Caco-2 (cell line): Measurements from ENCODE around the gene IGFBP2. TPM values are rescaled to one million over a fixed set of nuclear protein-coding genes. Genes with fewer than 3 reads are reported as not detected.

Experiments used
- BruUV-seq: library from RNA; stranded (reverse); fragments of 400-500 nt; replicated peaks from 2 replicates; lab custom pipeline; 2021; lab: Mats Ljungman, UMichigan
- CTCF ChIA-PET: fragments of 300-600 bp; sonication (Branson Sonifier 250); formaldehyde crosslinking; loops from one replicate; lab custom pipeline; 2022; ENCODE audit warnings: antibody characterized with exemption; lab: Charles Lee
- POLR2A ChIA-PET: fragments of 300-600 bp; sonication (Branson Sonifier 250); formaldehyde crosslinking; loops from one replicate; lab custom pipeline; 2022; ENCODE audit warnings: antibody characterized with exemption; lab: Charles Lee
- DNase-seq, 2 experiments: peaks; one replicate each; pipeline versions ENCODE4 v3.0.0 to v3.0.0-alpha.2; 2020 to 2022
- H3K27me3 ChIP-seq: replicated peaks from 2 replicates; pipeline ENCODE4 v1.6.0; 2011; ENCODE audit warnings: low read length; ENCODE audit not compliant: control insufficient read depth, insufficient read depth
- H3K36me3 ChIP-seq: 2 replicates; pipeline ENCODE4 v1.5.1; 2011; ENCODE audit warnings: low read length; ENCODE audit not compliant: control insufficient read depth, insufficient read depth
- H3K4me1 ChIP-seq: fragments of 250-450 bp; sonication (Bioruptor Pico); 2 replicates; pipeline ENCODE4 v1.5.1; 2020; ENCODE audit warnings: mild to moderate bottlenecking
- H3K4me3 ChIP-seq: 2 replicates; pipeline ENCODE4 v1.5.1; 2011; ENCODE audit warnings: low read depth, mild to moderate bottlenecking, control low read depth, low read length
- H3K9me3 ChIP-seq: fragments of 250-450 bp; sonication (Bioruptor Pico); 2 replicates; pipeline ENCODE4 v1.5.1; 2020; ENCODE audit warnings: mild to moderate bottlenecking, moderate library complexity
- H3K27ac Mint-ChIP-seq: one replicate; pipeline ENCODE4 v1.8.0; 2022; ENCODE audit warnings: mixed read lengths; ENCODE audit not compliant: unreplicated experiment
- H3K27me3 Mint-ChIP-seq: one replicate; pipeline ENCODE4 v1.8.0; 2022; ENCODE audit warnings: mixed read lengths; ENCODE audit not compliant: insufficient read depth, unreplicated experiment
- H3K36me3 Mint-ChIP-seq: one replicate; pipeline ENCODE4 v1.8.0; 2022; ENCODE audit warnings: mild to moderate bottlenecking, mixed read lengths; ENCODE audit not compliant: insufficient read depth, unreplicated experiment
- H3K4me1 Mint-ChIP-seq: one replicate; pipeline ENCODE4 v1.8.0; 2022; ENCODE audit warnings: low read depth, mixed read lengths; ENCODE audit not compliant: unreplicated experiment
- H3K4me3 Mint-ChIP-seq: one replicate; pipeline ENCODE4 v1.8.0; 2022; ENCODE audit warnings: mild to moderate bottlenecking, moderate library complexity, mixed read lengths; ENCODE audit not compliant: unreplicated experiment
- H3K9me3 Mint-ChIP-seq: one replicate; pipeline ENCODE4 v1.8.0; 2022; ENCODE audit warnings: mixed read lengths; ENCODE audit not compliant: unreplicated experiment
- intact Hi-C: fragments of 100-400 bp; cut with micrococcal nuclease; formaldehyde crosslinking; loops from one replicate; pipeline ENCODE4 v1.10.0; 2022; ENCODE audit not compliant: unreplicated experiment
- total RNA-seq: library from RNA; stranded (reverse); gene quantifications from 2 replicates; pipeline ENCODE4 v1.2.3, GENCODE V29; 2022
- TF ChIP-seq, protein P1 (sequence below), 2 experiments: fragments of 200-600 bp in 1 of 2; IDR thresholded peaks; 1 replicate in 1 of 2; 2 replicates in 1 of 2; pipeline versions ENCODE4 v1.5.1 to v1.8.0; 2011 to 2022; ENCODE audit warnings: antibody characterized with exemption in 1 of 2, control low read depth in 1 of 2, inconsistent platforms in 1 of 2, low read depth in 1 of 2, low read length in 1 of 2, mild to moderate bottlenecking in 1 of 2, moderate library complexity in 1 of 2; ENCODE audit not compliant: insufficient read depth in 1 of 2, severe bottlenecking in 1 of 2, unreplicated experiment in 1 of 2

Gene IGFBP2
- total RNA-seq, 1 experiment from 2014 or later = 6.6 TPM

DNA sequence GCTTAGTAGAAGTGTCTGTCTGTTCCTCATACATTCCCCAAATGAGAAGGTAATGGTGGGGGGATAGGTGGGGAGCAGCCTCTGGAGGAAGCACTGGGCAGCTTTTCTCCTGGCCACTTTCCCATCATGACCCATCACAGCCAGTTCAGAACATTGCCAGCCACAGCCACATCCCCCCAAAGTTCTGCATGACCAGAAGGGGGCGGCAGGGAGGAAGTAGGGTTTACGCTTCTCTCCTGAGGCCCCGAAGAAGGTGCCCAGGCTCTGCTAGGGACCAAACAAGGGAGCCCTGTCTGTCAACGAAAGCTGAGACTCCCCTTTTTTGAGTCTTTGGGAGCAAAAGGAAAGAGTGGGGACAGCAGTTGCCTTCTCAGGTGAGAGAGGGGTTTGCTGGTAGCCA, 54.4 kb downstream of the IGFBP2 start:
- CTCF ChIA-PET = no interaction called here
- Mint-ChIP-seq H3K36me3 (no peaks in the 10 kb centered on the region), H3K9me3 (no peaks in the 10 kb centered on the region), H3K4me1 (peaks cover 17% of the 10 kb centered on the region), H3K27me3 (peaks cover 16% of the 10 kb centered on the region), H3K4me3 (no peak overlapping the region), H3K27ac (no peak overlapping the region)
- no peaks in the 10 kb centered on the region for H3K36me3 ChIP-seq
- POLR2A ChIA-PET = no interaction called here
- no peaks in the 10 kb centered on the region for H3K27me3 ChIP-seq
- TF ChIP-seq, protein P1, sequence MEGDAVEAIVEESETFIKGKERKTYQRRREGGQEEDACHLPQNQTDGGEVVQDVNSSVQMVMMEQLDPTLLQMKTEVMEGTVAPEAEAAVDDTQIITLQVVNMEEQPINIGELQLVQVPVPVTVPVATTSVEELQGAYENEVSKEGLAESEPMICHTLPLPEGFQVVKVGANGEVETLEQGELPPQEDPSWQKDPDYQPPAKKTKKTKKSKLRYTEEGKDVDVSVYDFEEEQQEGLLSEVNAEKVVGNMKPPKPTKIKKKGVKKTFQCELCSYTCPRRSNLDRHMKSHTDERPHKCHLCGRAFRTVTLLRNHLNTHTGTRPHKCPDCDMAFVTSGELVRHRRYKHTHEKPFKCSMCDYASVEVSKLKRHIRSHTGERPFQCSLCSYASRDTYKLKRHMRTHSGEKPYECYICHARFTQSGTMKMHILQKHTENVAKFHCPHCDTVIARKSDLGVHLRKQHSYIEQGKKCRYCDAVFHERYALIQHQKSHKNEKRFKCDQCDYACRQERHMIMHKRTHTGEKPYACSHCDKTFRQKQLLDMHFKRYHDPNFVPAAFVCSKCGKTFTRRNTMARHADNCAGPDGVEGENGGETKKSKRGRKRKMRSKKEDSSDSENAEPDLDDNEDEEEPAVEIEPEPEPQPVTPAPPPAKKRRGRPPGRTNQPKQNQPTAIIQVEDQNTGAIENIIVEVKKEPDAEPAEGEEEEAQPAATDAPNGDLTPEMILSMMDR (IDR thresholded peaks at IDR 0.05; ENCODE audit: insufficient read depth in 1 of 2, low read depth in 1 of 2, low read length in 1 of 2, severe bottlenecking in 1 of 2, unreplicated experiment in 1 of 2) = peak in 1 of 2 experiments; percentile 39
- H3K4me1 ChIP-seq = no peaks in the 10 kb centered on the region
- H3K9me3 ChIP-seq = no peaks in the 10 kb centered on the region
- peak in 1 of 2 experiments; percentile 34 for DNase-seq
- intact Hi-C loops = no loop called here
- no TSS peak for BruUV-seq
- no peak overlapping the region for H3K4me3 ChIP-seq

DNA sequence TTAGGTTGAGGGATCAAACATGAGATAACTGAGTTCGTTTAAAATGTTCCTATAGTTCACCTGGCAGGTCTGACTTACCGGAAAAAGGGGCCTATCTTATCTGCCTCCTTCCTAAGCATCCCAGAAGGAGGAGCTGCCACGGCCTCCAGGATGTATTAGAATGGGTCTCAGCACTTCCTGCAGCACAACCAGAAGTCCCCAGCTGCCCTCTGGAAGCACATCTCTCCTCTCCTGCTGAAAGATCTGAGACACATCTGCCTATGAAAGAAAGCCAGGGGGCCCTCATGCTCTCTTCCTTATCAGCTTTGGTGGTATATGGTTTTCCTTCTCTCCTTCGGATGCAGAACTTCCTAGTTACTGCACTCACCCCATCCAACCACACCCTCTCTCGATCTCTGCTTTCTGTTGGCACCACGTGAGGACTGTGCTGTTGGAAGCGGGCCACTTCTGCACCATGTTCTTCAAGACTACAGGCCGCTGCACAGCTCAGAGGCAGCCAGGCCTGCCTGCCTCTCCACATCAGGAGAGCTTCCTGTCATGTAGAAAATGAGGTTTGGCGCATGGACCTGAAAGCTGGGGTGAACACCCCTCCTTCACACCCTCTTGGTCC, 55.6 kb downstream of the IGFBP2 start:
- POLR2A ChIA-PET = no interaction called here
- peaks cover 21% of the 10 kb centered on the region for H3K4me1 Mint-ChIP-seq
- H3K4me1 ChIP-seq = no peaks in the 10 kb centered on the region
- H3K27ac Mint-ChIP-seq = no peak overlapping the region
- H3K4me3 ChIP-seq = no peak overlapping the region
- H3K36me3 Mint-ChIP-seq = no peaks in the 10 kb centered on the region
- H3K27me3 ChIP-seq = no peaks in the 10 kb centered on the region
- CTCF ChIA-PET = interaction anchor here (0.6 kb wide), 1 partner anchor 294 kb away, joined by 6 read pairs; no protein-coding TSS in a partner anchor
- H3K9me3 Mint-ChIP-seq = no peaks in the 10 kb centered on the region
- no peak for DNase-seq
- BruUV-seq = no TSS peak
- no peaks in the 10 kb centered on the region for H3K9me3 ChIP-seq
- H3K4me3 Mint-ChIP-seq = no peak overlapping the region
- H3K27me3 Mint-ChIP-seq = peaks cover 18% of the 10 kb centered on the region
- TF ChIP-seq, protein P1 (IDR thresholded peaks at IDR 0.05; ENCODE audit: insufficient read depth in 1 of 2, low read depth in 1 of 2, low read length in 1 of 2, severe bottlenecking in 1 of 2, unreplicated experiment in 1 of 2) = no peak
- no peaks in the 10 kb centered on the region for H3K36me3 ChIP-seq
- intact Hi-C loops = no loop called here

DNA sequence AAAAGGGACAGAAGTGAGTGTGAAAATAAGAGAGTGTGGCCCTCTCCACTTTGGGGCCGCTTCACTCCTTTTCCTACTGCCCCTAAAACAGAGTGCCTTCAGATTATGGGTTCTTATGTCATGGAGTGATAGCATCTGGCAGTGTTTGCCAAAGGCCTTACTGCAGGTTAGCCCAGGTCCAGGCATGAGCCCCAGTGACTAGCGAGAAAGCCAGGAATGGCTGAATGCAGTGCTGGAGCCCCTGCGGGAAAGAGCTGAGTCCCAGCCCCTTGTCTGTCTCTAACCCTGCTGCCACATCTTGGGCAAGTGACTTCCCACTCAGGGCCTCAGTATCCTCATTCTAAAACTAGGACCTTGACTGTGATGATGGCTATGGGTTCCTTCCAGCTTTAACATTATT, 56.2 kb downstream of the IGFBP2 start:
- Mint-ChIP-seq H3K4me3 (no peak overlapping the region), H3K36me3 (no peaks in the 10 kb centered on the region), H3K9me3 (no peaks in the 10 kb centered on the region), H3K27me3 (peaks cover 18% of the 10 kb centered on the region), H3K4me1 (peaks cover 21% of the 10 kb centered on the region), H3K27ac (no peak overlapping the region)
- no peaks in the 10 kb centered on the region for H3K36me3 ChIP-seq
- ChIA-PET CTCF (no interaction called here), POLR2A (no interaction called here)
- H3K9me3 ChIP-seq = no peaks in the 10 kb centered on the region
- H3K27me3 ChIP-seq = no peaks in the 10 kb centered on the region; the same call in 1 of the 2 replicates
- intact Hi-C loops = no loop called here
- no peak overlapping the region for H3K4me3 ChIP-seq
- BruUV-seq = no TSS peak
- TF ChIP-seq, protein P1 (IDR thresholded peaks at IDR 0.05; ENCODE audit: insufficient read depth in 1 of 2, low read depth in 1 of 2, low read length in 1 of 2, severe bottlenecking in 1 of 2, unreplicated experiment in 1 of 2) = no peak
- no peak for DNase-seq
- no peaks in the 10 kb centered on the region for H3K4me1 ChIP-seq
